ENCODE data around the gene ESYT3. TPM values are rescaled to one million over a fixed set of nuclear protein-coding genes. Genes with fewer than 3 reads are reported as not detected.

The ESYT3 gene
- total and polyA plus RNA-seq, 2 donors (not counting 1 experiment from before 2014, with no cell fraction given): 0.17 TPM; not detected in 1

GRCh38 chr3:138455801-138456716 is 21.6 kb downstream of the ESYT3 start:
- peak in 1 of 2 donors; percentile 60 for DNase-seq (ENCODE audit: low read depth in 2 of 2)
- no peaks in the 10 kb centered on the region for H3K79me2 ChIP-seq (ENCODE audit: control insufficient read depth, insufficient read depth, low read length)

DNA sequence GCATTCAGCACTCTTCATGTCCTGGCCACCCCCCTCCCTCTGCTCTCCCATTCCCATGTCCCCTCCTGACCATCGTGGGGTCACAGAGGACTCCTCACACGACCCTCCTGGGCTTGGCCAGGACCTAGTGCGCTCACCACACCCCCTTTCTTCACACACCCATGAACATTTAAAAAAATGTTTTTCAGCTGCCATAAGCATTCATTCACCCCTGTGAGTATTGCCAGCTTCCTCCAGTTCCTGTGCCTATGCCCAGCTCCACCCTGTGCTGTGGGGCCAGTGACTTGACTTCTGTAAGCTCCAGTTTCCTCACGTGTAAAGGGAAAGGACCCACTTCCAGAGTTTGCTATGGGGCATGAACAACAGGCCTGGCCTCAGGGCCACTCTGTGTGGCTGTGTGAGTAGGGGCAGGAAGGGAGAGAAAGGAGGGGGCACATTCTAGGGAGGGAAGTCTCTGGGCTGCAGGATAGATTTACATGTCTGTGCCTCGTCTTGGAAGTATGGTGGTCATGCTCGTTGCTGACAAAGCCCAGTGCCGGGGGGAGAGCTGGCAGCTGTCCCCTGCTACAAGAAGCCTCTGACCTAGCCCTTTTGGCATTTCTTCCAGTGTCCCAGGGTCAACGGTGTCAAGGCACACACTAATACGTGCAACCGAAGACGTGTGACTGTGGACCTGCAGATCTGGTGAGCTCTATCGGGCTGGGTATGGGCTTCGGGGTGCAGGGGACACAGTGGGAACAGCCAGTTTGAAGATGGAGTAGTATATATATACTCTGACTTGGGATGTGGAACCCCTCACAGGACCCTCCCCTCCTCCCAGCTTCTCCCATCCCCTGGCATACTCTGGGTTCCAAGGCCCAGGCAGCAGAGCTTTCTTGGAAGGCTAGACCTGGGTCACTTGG is 22.8 kb downstream of the ESYT3 start:
- peaks cover 7% of the 10 kb centered on the region for H3K27me3 ChIP-seq (ENCODE audit: control insufficient read depth, insufficient read depth, low read length)
- H3K36me3 ChIP-seq (ENCODE audit: control insufficient read depth, insufficient read depth, low read length): no peaks in the 10 kb centered on the region
- H3K9ac ChIP-seq (ENCODE audit: insufficient read depth, low read length): no peak overlapping the region
- H3K4me3 ChIP-seq (replicated peaks in 1 of 4; ENCODE audit: control extremely low read depth in 1 of 4, insufficient read depth in 1 of 4, low read depth in 3 of 4, low read length in 4 of 4): no peak overlapping the region
- H3K9me3 ChIP-seq (ENCODE audit: control insufficient read depth, insufficient read depth, low read depth, low read length): no peaks in the 10 kb centered on the region
- no peak for TF ChIP-seq EZH2 (IDR thresholded peaks at IDR 0.05; ENCODE audit: low read length, missing control alignments)
- no peak for TF ChIP-seq CTCF (conservative IDR thresholded peaks at IDR 0.05 in 1 of 2, IDR thresholded peaks at IDR 0.05 in 1 of 2; ENCODE audit: low read depth in 1 of 2, low read length in 2 of 2)
- H4K20me1 ChIP-seq (ENCODE audit: control insufficient read depth, extremely low read depth, insufficient read depth, low read length): no peaks in the 10 kb centered on the region
- H3K79me2 ChIP-seq (ENCODE audit: control insufficient read depth, insufficient read depth, low read length): no peaks in the 10 kb centered on the region
- no peaks in the 10 kb centered on the region for H3K4me1 ChIP-seq (ENCODE audit: control insufficient read depth, extremely low read depth, insufficient read depth, low read length)
- H3K4me2 ChIP-seq (ENCODE audit: extremely low read depth, insufficient read depth, low read length): no peak overlapping the region
- H2AFZ ChIP-seq (ENCODE audit: low read length): no peak overlapping the region
- no peak for DNase-seq (ENCODE audit: low read depth in 2 of 2)
- no peak overlapping the region for H3K27ac ChIP-seq (ENCODE audit: insufficient read depth, low read length)

More at GRCh38 chr3:138455801-138456716, 21.6 kb downstream of the ESYT3 start:
- Histone ChIP-seq H3K4me1 (ENCODE audit: control insufficient read depth, extremely low read depth, insufficient read depth, low read length) (no peaks in the 10 kb centered on the region), H3K4me3 (replicated peaks in 1 of 4; ENCODE audit: control extremely low read depth in 1 of 4, insufficient read depth in 1 of 4, low read depth in 3 of 4, low read length in 4 of 4) (no peak overlapping the region), H3K36me3 (ENCODE audit: control insufficient read depth, insufficient read depth, low read length) (no peaks in the 10 kb centered on the region), H4K20me1 (ENCODE audit: control insufficient read depth, extremely low read depth, insufficient read depth, low read length) (no peaks in the 10 kb centered on the region), H3K9ac (ENCODE audit: insufficient read depth, low read length) (no peak overlapping the region), H3K27me3 (ENCODE audit: control insufficient read depth, insufficient read depth, low read length) (peaks cover 5% of the 10 kb centered on the region), H3K9me3 (ENCODE audit: control insufficient read depth, insufficient read depth, low read depth, low read length) (no peaks in the 10 kb centered on the region), H3K27ac (ENCODE audit: insufficient read depth, low read length) (no peak overlapping the region), H2AFZ (ENCODE audit: low read length) (no peak overlapping the region), H3K4me2 (ENCODE audit: extremely low read depth, insufficient read depth, low read length) (no peak overlapping the region)
- TF ChIP-seq EZH2 (IDR thresholded peaks at IDR 0.05; ENCODE audit: low read length, missing control alignments): no peak
- TF ChIP-seq CTCF (conservative IDR thresholded peaks at IDR 0.05 in 1 of 2, IDR thresholded peaks at IDR 0.05 in 1 of 2; ENCODE audit: low read depth in 1 of 2, low read length in 2 of 2): no peak

Data from fibroblast of lung (primary cell).